Measurements from ENCODE around the gene PLEKHG3. TPM values are rescaled to one million over a fixed set of nuclear protein-coding genes. Genes with fewer than 3 reads are reported as not detected.

PLEKHG3 gene
- total and polyA plus RNA-seq, 7 experiments from 2014 or later: 0.17 to 43.6 (median 2.0) TPM

GRCh38 chr14:64725261-64725815, 21.1 kb downstream of the PLEKHG3 start:
- peaks cover 40 to 87% of the 10 kb centered on the region in 2 donors for H3K4me1 ChIP-seq (ENCODE audit: control insufficient read depth in 2 of 2, insufficient read depth in 2 of 2, low read length in 2 of 2)
- H3K4me1 Mint-ChIP-seq: peaks cover 36 to 84% (median 40%) of the 10 kb centered on the region in 7 donors
- peaks cover 0 to 30% (median 0%) of the 10 kb centered on the region in 5 donors for H3K36me3 Mint-ChIP-seq
- ATAC-seq: no peak
- intact Hi-C loops (cut with micrococcal nuclease): no loop called here
- DNase-seq: no peak
- H3K27me3 Mint-ChIP-seq: peaks cover 0 to 5% (median 0%) of the 10 kb centered on the region in 5 donors
- H3K4me3 Mint-ChIP-seq: peak overlapping the region in 1 of 10 donors; percentile 81
- no peaks in the 10 kb centered on the region for H3K36me3 ChIP-seq (ENCODE audit: control insufficient read depth in 2 of 3, insufficient read depth in 3 of 3, low read length in 3 of 3)
- H3K4me3 ChIP-seq (ENCODE audit: low read length): no peak overlapping the region
- no peak overlapping the region for H3K27ac ChIP-seq (ENCODE audit: low read depth, low read length)
- no peaks in the 10 kb centered on the region for H3K9me3 Mint-ChIP-seq
- POLR2A ChIA-PET: no interaction called here
- H3K27ac Mint-ChIP-seq: peak overlapping the region in 2 of 9 donors; percentile 32 to 80
- H3K27me3 ChIP-seq (ENCODE audit: control insufficient read depth in 2 of 2, insufficient read depth in 2 of 2, low read length in 2 of 2): no peaks in the 10 kb centered on the region
- CTCF ChIA-PET: interaction anchor here (1.1 kb wide), 1 partner anchor 26 kb away, joined by 5 read pairs; no protein-coding TSS in a partner anchor
- H3K9me3 ChIP-seq (ENCODE audit: control insufficient read depth in 2 of 3, low read length in 3 of 3): no peaks in the 10 kb centered on the region

GRCh38 chr14:64725879-64726584, 21.8 kb downstream of the PLEKHG3 start:
- H3K27me3 Mint-ChIP-seq: peaks cover 0 to 5% (median 0%) of the 10 kb centered on the region in 5 donors
- POLR2A ChIA-PET: no interaction called here
- H3K9me3 ChIP-seq (ENCODE audit: control insufficient read depth in 2 of 3, low read length in 3 of 3): no peaks in the 10 kb centered on the region
- H3K27me3 ChIP-seq (ENCODE audit: control insufficient read depth in 2 of 2, insufficient read depth in 2 of 2, low read length in 2 of 2): no peaks in the 10 kb centered on the region
- H3K4me3 ChIP-seq (ENCODE audit: low read length): no peak overlapping the region
- no peaks in the 10 kb centered on the region for H3K36me3 ChIP-seq (ENCODE audit: control insufficient read depth in 2 of 3, insufficient read depth in 3 of 3, low read length in 3 of 3)
- H3K27ac ChIP-seq (ENCODE audit: low read depth, low read length): no peak overlapping the region
- CTCF ChIA-PET: interaction anchor here (1.1 kb wide), 1 partner anchor 26 kb away, joined by 5 read pairs; no protein-coding TSS in a partner anchor
- H3K27ac Mint-ChIP-seq: peak overlapping the region in 3 of 9 donors; percentile 32 to 49 (median 43)
- ATAC-seq (no peak), DNase-seq (no peak)
- intact Hi-C loops (cut with micrococcal nuclease): no loop called here
- peaks cover 40 to 82% of the 10 kb centered on the region in 2 donors for H3K4me1 ChIP-seq (ENCODE audit: control insufficient read depth in 2 of 2, insufficient read depth in 2 of 2, low read length in 2 of 2)
- peaks cover 32 to 79% (median 38%) of the 10 kb centered on the region in 7 donors for H3K4me1 Mint-ChIP-seq
- H3K4me3 Mint-ChIP-seq: peak overlapping the region in 2 of 10 donors; percentile 42 to 46
- no peaks in the 10 kb centered on the region for H3K9me3 Mint-ChIP-seq
- peaks cover 0 to 27% (median 0%) of the 10 kb centered on the region in 5 donors for H3K36me3 Mint-ChIP-seq

- Mint-ChIP-seq H3K27ac (no peak overlapping the region), H3K27me3 (peaks cover 0 to 5% (median 0%) of the 10 kb centered on the region in 5 donors), H3K9me3 (no peaks in the 10 kb centered on the region), H3K4me1 (peaks cover 31 to 77% (median 37%) of the 10 kb centered on the region in 7 donors), H3K4me3 (no peak overlapping the region), H3K36me3 (peaks cover 0 to 29% (median 0%) of the 10 kb centered on the region in 5 donors)
- no peak overlapping the region for H3K4me3 ChIP-seq (ENCODE audit: low read length)
- DNase-seq (no peak), ATAC-seq (no peak)
- intact Hi-C loops (cut with micrococcal nuclease): no loop called here
- no peak overlapping the region for H3K27ac ChIP-seq (ENCODE audit: low read depth, low read length)
- ChIA-PET POLR2A (no interaction called here), CTCF (no interaction called here)
- H3K9me3 ChIP-seq (ENCODE audit: control insufficient read depth in 2 of 3, low read length in 3 of 3): no peaks in the 10 kb centered on the region
- H3K36me3 ChIP-seq (ENCODE audit: control insufficient read depth in 2 of 3, insufficient read depth in 3 of 3, low read length in 3 of 3): no peaks in the 10 kb centered on the region
- H3K27me3 ChIP-seq (ENCODE audit: control insufficient read depth in 2 of 2, insufficient read depth in 2 of 2, low read length in 2 of 2): no peaks in the 10 kb centered on the region
- peaks cover 40 to 77% of the 10 kb centered on the region in 2 donors for H3K4me1 ChIP-seq (ENCODE audit: control insufficient read depth in 2 of 2, insufficient read depth in 2 of 2, low read length in 2 of 2)
Observed at GRCh38 chr14:64726585-64726890, 22.3 kb downstream of the PLEKHG3 start.

- Mint-ChIP-seq H3K36me3 (peaks cover 0 to 30% (median 0%) of the 10 kb centered on the region in 5 donors), H3K4me1 (peaks cover 22 to 68% (median 29%) of the 10 kb centered on the region in 7 donors), H3K27ac (peak overlapping the region in 1 of 9 donors; percentile 33), H3K9me3 (no peaks in the 10 kb centered on the region), H3K4me3 (no peak overlapping the region), H3K27me3 (peaks cover 0 to 5% (median 0%) of the 10 kb centered on the region in 5 donors)
- H3K9me3 ChIP-seq (ENCODE audit: control insufficient read depth in 2 of 3, low read length in 3 of 3): no peaks in the 10 kb centered on the region
- intact Hi-C loops (cut with micrococcal nuclease): no loop called here
- ATAC-seq (no peak), DNase-seq (no peak)
- POLR2A ChIA-PET: no interaction called here
- H3K27ac ChIP-seq (ENCODE audit: low read depth, low read length): no peak overlapping the region
- H3K27me3 ChIP-seq (ENCODE audit: control insufficient read depth in 2 of 2, insufficient read depth in 2 of 2, low read length in 2 of 2): no peaks in the 10 kb centered on the region
- peaks cover 36 to 67% of the 10 kb centered on the region in 2 donors for H3K4me1 ChIP-seq (ENCODE audit: control insufficient read depth in 2 of 2, insufficient read depth in 2 of 2, low read length in 2 of 2)
- CTCF ChIA-PET: no interaction called here
- H3K36me3 ChIP-seq (ENCODE audit: control insufficient read depth in 2 of 3, insufficient read depth in 3 of 3, low read length in 3 of 3): no peaks in the 10 kb centered on the region
- no peak overlapping the region for H3K4me3 ChIP-seq (ENCODE audit: low read length)
Observed at GRCh38 chr14:64727551-64728071, 23.4 kb downstream of the PLEKHG3 start.

GRCh38 chr14:64728106-64728505, 23.9 kb downstream of the PLEKHG3 start:
- Histone ChIP-seq H3K27me3 (ENCODE audit: control insufficient read depth in 2 of 2, insufficient read depth in 2 of 2, low read length in 2 of 2) (no peaks in the 10 kb centered on the region), H3K4me3 (ENCODE audit: low read length) (no peak overlapping the region), H3K4me1 (ENCODE audit: control insufficient read depth in 2 of 2, insufficient read depth in 2 of 2, low read length in 2 of 2) (peaks cover 32 to 62% of the 10 kb centered on the region in 2 donors), H3K27ac (ENCODE audit: low read depth, low read length) (no peak overlapping the region), H3K36me3 (ENCODE audit: control insufficient read depth in 2 of 3, insufficient read depth in 3 of 3, low read length in 3 of 3) (no peaks in the 10 kb centered on the region), H3K9me3 (ENCODE audit: control insufficient read depth in 2 of 3, low read length in 3 of 3) (no peaks in the 10 kb centered on the region)
- ChIA-PET POLR2A (interaction anchor here (0.6 kb wide), 1 partner anchor 870 kb away, joined by 3 read pairs; no protein-coding TSS in a partner anchor), CTCF (no interaction called here)
- Mint-ChIP-seq H3K27me3 (peaks cover 0 to 5% (median 0%) of the 10 kb centered on the region in 5 donors), H3K9me3 (no peaks in the 10 kb centered on the region), H3K4me3 (no peak overlapping the region), H3K36me3 (peaks cover 0 to 30% (median 0%) of the 10 kb centered on the region in 5 donors), H3K27ac (no peak overlapping the region), H3K4me1 (peaks cover 17 to 63% (median 24%) of the 10 kb centered on the region in 7 donors)
- intact Hi-C loops (cut with micrococcal nuclease): no loop called here
- ATAC-seq (no peak), DNase-seq (no peak)

GRCh38 chr14:64728856-64729255, 24.6 kb downstream of the PLEKHG3 start:
- peaks cover 11 to 59% (median 19%) of the 10 kb centered on the region in 7 donors for H3K4me1 Mint-ChIP-seq
- H3K4me1 ChIP-seq (ENCODE audit: control insufficient read depth in 2 of 2, insufficient read depth in 2 of 2, low read length in 2 of 2): peaks cover 24 to 62% of the 10 kb centered on the region in 2 donors

More at GRCh38 chr14:64728856-64729255, 24.6 kb downstream of the PLEKHG3 start:
- Mint-ChIP-seq H3K27me3 (peaks cover 0 to 5% (median 0%) of the 10 kb centered on the region in 5 donors), H3K36me3 (peaks cover 0 to 29% (median 0%) of the 10 kb centered on the region in 5 donors), H3K4me3 (no peak overlapping the region), H3K9me3 (no peaks in the 10 kb centered on the region), H3K27ac (no peak overlapping the region)
- no peak overlapping the region for H3K4me3 ChIP-seq (ENCODE audit: low read length)
- no peaks in the 10 kb centered on the region for H3K36me3 ChIP-seq (ENCODE audit: control insufficient read depth in 2 of 3, insufficient read depth in 3 of 3, low read length in 3 of 3)
- CTCF ChIA-PET: no interaction called here
- H3K27ac ChIP-seq (ENCODE audit: low read depth, low read length): no peak overlapping the region
- DNase-seq: no peak
- POLR2A ChIA-PET: no interaction called here
- no peaks in the 10 kb centered on the region for H3K9me3 ChIP-seq (ENCODE audit: control insufficient read depth in 2 of 3, low read length in 3 of 3)
- no peaks in the 10 kb centered on the region for H3K27me3 ChIP-seq (ENCODE audit: control insufficient read depth in 2 of 2, insufficient read depth in 2 of 2, low read length in 2 of 2)
- intact Hi-C loops (cut with micrococcal nuclease): no loop called here
- ATAC-seq: no peak

Measured in naive thymus-derived CD4-positive, alpha-beta T cell (primary cell).